ENCODE results near the gene RAD23A. TPM values are rescaled to one million over a fixed set of nuclear protein-coding genes. Genes with fewer than 3 reads are reported as not detected.

Gene RAD23A
- total RNA-seq, 2 donors from 2014 or later, result 78.5 to 121 TPM

GRCh38 chr19:12995596-12996405, 50.1 kb downstream of the RAD23A start:
- intact Hi-C loops (cut with DNase I), result no loop called here
- Histone ChIP-seq H3K4me1 (no peaks in the 10 kb centered on the region), H3K27me3 (no peaks in the 10 kb centered on the region), H3K4me3 (peak overlapping the region; percentile 65), H3K27ac (peak overlapping the region; percentile 61), H3K9me3 (no peaks in the 10 kb centered on the region), H3K36me3 (no peaks in the 10 kb centered on the region), H3K9ac (ENCODE audit: low read depth in 2 of 2, low read length in 2 of 2) (peak overlapping the region; percentile 82 to 93)
- DNase-seq, result peak; percentile 59
- no peak for TF ChIP-seq CTCF (IDR thresholded peaks at IDR 0.05)

DNA sequence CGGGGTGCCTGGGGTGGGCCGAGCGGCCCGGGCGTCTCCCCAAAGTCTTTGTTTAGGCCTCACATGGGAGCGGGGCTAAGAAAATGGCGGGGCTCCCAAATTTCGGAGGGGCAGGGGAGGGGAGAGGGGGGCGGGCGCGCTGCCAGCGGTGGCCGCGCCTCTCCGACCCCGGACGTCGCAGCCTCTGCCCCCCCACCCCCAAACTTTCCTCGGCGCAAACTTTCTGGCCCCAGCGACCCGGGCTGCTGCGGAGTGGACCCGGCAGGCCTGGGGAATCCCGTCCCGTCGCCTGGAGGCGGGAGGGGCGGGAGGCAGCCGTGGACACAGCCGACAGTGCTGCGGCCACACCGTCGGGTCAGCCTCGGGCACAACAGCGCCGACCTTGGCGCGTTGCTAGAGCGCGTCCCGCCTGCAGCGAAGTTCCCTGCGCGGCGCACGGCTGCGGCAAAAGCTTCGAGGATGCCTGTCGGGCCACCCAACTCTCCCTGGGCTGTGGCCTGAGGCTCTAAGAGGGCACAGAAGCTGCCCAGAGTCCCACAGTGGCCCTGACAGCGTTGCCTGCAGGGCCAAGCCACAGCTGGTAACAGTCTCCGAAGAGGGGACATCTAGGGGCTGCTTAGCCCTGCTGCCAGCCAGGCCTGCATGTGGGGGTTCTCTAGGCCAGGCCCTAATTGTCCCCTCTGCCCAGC, 50.9 kb downstream of the RAD23A start:
- intact Hi-C loops (cut with DNase I), result no loop called here
- Histone ChIP-seq H3K4me1 (no peaks in the 10 kb centered on the region), H3K9ac (ENCODE audit: low read depth in 2 of 2, low read length in 2 of 2) (peak overlapping the region; percentile 82 to 93), H3K27me3 (no peaks in the 10 kb centered on the region), H3K27ac (peak overlapping the region; percentile 61), H3K36me3 (no peaks in the 10 kb centered on the region), H3K9me3 (no peaks in the 10 kb centered on the region), H3K4me3 (peak overlapping the region; percentile 65)
- DNase-seq, result no peak
- TF ChIP-seq CTCF (IDR thresholded peaks at IDR 0.05), result no peak

DNA sequence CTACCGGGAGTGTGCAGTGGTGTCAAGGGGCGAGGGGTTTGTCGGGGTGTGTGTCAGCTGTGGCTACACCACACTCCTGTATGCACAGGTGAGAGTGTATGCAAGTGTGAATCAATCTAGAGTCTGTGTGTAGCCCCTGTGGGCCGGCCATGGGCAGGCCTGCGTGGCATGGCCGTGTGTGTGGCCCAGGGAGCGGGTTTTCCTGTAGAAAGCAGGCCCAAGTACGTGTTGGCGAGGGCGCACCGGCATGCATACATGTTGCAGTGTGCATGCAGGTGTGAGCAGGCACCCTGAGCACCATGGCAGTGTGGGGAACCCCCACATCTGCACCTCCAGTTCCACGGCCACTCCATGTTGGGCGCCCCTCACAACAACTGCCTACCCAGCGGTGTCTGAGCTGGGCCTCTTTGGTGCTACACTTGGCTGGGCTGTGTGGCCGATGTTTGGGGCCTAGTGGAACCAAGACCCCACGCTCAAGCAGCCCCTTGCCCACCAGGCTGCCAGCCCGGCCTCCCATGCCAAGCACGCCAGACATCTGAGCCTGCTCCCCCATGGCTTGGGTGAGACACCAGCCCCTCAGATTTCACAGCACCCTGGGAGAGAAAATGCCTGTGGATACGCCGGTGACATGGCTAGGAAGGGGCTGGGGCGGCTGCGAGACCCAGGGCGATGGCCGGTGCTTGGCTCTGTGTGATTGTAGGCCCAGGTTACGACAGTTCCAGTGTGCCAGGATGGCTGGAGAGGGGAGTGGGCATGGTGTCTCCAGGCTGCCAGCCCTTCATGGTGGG, 51.7 kb downstream of the RAD23A start:
- no peak for DNase-seq
- no peaks in the 10 kb centered on the region for H3K4me1 ChIP-seq
- H3K27me3 ChIP-seq, result no peaks in the 10 kb centered on the region
- H3K36me3 ChIP-seq, result no peaks in the 10 kb centered on the region
- no peak overlapping the region for H3K4me3 ChIP-seq
- no peaks in the 10 kb centered on the region for H3K9me3 ChIP-seq
- no peak for TF ChIP-seq CTCF (IDR thresholded peaks at IDR 0.05)
- intact Hi-C loops (cut with DNase I), result no loop called here
- peak overlapping the region; percentile 61 for H3K27ac ChIP-seq
- H3K9ac ChIP-seq (ENCODE audit: low read depth in 2 of 2, low read length in 2 of 2), result peak overlapping the region; percentile 30 to 82

DNA sequence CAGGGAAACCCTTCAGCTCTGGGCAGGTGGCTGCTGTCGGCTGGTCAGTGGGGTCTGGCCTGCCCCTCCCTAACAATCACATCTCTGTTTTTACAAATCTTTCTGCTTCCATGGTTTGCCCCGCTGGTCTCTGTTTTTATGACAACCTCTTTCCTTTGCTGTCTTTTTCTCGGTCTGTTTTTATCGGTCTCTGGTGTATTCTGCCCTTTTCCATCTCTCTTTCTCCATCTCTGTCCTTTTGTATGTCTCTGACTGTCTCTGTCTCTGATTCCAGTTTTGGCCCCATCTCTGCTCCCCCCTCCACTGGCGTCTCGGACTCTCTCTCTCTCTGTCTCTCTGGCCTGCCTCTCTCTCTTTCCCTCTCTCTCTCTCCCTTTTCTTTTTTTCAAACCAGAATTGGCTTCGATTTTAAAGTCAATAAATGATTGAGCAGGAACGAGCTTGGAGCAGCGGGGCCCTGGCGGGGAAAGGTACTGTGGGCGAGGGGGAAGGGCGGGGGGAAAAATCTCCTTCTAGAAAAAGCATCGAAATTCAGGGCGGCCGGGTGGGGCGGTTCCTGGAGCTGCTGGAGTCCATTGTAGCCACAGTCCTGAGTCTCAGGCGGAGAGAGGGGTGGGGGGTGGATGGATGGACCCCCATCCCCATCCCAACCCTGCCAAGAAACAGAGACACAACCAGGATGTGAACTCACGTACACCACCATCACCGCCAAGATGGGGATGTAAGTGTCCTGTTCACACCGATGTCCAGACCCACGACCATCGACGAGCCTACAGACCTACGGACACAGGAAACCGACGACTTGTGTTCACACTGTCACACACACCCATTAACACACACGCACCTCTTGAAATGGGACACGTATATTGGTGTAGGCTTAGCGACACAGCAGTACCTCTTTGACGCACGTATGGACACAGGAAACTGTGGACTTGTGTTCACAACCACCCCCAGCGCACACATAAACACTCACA, 52.6 kb downstream of the RAD23A start:
- H3K4me3 ChIP-seq, result no peak overlapping the region
- no peaks in the 10 kb centered on the region for H3K27me3 ChIP-seq
- intact Hi-C loops (cut with DNase I), result no loop called here
- H3K9ac ChIP-seq (ENCODE audit: low read depth in 2 of 2, low read length in 2 of 2), result peak overlapping the region; percentile 30 to 55
- DNase-seq, result no peak
- no peaks in the 10 kb centered on the region for H3K4me1 ChIP-seq
- TF ChIP-seq CTCF (IDR thresholded peaks at IDR 0.05), result no peak
- no peak overlapping the region for H3K27ac ChIP-seq
- H3K9me3 ChIP-seq, result no peaks in the 10 kb centered on the region
- H3K36me3 ChIP-seq, result no peaks in the 10 kb centered on the region

Measured in colonic mucosa (tissue), 4 donors.